A549 treated with CORT108297 at 1 μM for 4 hours (cell line): ENCODE measurements around the gene C12orf57. TPM values are rescaled to one million over a fixed set of nuclear protein-coding genes. Genes with fewer than 3 reads are reported as not detected.

ENCODE experiments used
- total RNA-seq: library from RNA; stranded (reverse); fragments of 200-300 nt; extraction: Qiagen RNA extraction; gene quantifications from 5 replicates; pipeline ENCODE4 v1.2.3, GENCODE V29; 2022

The C12orf57 gene, protein sequence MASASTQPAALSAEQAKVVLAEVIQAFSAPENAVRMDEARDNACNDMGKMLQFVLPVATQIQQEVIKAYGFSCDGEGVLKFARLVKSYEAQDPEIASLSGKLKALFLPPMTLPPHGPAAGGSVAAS
- total RNA-seq, result 264 to 326 TPM (median 313 TPM) in 5 replicates

DNA sequence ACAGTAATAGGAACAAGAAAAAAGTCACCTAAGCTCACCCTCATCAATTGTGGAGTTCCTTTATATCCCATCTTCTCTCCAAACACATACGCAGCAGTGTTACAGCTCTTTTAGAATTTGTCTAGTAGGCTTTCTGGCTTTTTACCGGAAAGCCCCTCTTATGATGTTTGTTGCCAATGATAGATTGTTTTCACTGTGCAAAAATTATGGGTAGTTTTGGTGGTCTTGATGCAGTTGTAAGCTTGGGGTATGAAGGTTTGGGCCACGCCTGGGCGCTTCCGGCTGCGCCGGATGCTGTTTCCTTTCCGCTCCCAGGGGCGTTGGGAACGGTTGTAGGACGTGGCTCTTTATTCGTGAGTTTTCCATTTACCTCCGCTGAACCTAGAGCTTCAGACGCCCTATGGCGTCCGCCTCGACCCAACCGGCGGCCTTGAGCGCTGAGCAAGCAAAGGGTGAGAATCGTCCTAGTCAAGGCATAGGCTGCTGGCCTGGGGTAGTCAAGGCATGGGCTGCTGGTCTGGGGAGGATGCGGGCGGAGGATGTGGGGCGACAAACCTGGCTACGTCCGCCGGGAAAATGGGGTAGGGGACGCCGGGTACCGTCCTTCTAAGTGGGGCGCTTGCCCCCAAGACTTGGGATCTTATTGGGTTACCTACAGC is at the start of gene C12orf57, which contains the start of gene RNU7-1:
Gene C12orf57, plus strand, starts transcription at position 301 of the 659 bp plus-strand sequence. Its CDS starts 100 bp downstream, at position 401.
Gene RNU7-1, plus strand, starts transcription at position 95 of the 659 bp plus-strand sequence.

DNA sequence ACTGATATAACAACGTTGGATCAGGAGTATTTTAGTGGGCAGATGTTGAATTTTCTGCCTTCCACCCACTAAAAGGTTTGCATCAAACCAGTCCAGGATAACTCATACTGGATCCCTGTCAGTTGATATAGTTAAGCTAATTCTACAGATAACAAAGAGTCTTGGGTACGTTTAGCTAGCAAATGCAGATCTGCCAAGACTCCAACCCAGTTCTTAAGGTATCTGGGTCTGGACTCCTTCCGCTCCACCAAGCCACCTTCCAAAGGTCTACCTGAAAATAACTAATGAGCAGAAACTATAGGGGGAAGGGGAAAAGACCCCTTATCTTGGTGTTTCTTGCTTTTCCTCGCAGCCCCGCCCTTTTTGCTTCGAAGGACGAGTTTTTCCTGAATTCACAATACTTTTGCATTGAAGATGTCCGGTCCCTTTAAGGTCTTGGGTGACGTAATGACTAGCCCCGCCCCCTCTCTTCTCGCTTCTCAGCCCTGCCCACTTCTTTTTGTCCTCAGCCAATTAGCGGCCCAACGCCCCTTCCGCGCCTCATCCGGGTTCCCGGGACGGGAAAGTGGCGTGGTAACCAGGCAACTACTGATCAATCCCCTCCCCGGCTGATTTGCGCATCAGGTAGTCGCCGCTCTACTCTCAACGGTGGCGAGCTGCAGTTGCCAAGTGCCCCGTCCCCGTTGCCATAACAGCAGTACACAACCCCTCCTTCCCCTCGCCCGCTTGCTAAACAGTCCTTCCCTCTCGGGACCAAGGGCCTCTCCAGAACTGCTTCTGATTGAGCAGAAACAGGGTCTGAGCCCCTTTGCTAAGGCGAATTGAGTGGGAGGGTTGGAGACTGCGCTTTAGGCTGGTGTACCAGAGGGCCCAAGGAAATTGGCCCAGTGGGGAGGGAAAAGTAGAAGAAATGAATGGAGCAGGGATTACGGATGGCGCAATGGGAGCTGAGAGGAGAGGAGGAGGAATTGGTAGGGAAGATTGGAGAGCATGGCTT is 39.2 kb upstream of the C12orf57 start, which contains the start of gene LRRC23:
Gene LRRC23, plus strand, starts transcription at position 543 of the 997 bp plus-strand sequence. CDS start 812 bp downstream, outside the sequence.

DNA sequence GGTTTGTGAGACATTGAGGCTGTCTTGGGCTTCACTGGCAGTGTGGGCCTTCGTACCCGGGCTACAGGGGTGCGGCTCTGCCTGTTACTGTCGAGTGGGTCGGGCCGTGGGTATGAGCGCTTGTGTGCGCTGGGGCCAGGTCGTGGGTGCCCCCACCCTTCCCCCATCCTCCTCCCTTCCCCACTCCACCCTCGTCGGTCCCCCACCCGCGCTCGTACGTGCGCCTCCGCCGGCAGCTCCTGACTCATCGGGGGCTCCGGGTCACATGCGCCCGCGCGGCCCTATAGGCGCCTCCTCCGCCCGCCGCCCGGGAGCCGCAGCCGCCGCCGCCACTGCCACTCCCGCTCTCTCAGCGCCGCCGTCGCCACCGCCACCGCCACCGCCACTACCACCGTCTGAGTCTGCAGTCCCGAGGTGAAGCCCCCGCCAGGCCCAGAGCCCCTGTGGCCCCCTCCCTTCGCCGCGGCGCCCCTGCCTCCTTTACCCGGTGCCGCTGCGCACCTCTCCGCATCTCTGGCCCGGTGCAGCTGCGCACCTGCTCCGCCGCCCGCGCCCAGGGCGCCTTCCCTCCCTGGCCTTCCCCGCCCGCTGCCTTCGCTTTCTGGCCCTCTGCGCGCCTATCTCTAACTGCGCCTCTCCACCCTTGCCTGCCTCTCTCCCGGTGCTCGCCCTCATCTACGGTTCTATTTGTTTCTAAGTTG is 29.4 kb upstream of the C12orf57 start, which contains the start of gene ENO2:
Gene ENO2, plus strand, starts transcription at position 335 of the 701 bp plus-strand sequence. CDS start 1,253 bp downstream, outside the sequence.

DNA sequence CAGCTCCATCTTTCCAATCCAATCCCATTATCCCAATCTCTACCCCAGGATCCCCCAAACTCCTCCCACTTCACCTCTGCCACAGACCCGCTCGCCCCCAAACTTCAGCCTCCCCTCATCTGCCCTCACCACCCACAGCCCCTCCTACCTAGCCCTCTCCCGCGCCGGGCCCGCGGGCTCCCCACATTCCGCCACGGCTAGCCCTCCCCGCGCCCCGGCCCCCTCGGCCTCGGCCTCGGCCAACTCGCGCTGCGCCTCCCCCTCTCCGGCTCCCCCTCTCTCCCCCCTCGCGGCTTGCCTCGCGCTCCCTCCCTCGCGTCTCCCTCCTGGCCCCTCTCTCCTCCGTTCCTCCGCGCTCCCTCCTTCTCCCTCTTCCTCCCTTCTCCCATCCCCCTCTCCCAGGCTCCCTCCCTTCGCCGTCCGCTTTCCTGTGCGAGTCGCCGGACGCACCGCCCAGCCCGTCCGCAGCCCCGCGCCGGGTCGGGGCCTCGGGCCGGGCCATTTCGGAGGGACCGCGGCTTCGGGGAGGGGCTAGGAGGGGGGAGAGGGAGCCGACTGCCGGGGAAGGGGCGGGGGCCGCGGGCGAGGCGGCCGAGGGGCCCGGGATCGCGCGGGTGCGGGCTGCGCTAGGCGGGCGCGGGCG is 16.3 kb upstream of the C12orf57 start, which contains the start of gene ATN1:
Gene ATN1, plus strand, starts transcription at position 581 of the 643 bp plus-strand sequence. CDS start 6,043 bp downstream, outside the sequence.

DNA sequence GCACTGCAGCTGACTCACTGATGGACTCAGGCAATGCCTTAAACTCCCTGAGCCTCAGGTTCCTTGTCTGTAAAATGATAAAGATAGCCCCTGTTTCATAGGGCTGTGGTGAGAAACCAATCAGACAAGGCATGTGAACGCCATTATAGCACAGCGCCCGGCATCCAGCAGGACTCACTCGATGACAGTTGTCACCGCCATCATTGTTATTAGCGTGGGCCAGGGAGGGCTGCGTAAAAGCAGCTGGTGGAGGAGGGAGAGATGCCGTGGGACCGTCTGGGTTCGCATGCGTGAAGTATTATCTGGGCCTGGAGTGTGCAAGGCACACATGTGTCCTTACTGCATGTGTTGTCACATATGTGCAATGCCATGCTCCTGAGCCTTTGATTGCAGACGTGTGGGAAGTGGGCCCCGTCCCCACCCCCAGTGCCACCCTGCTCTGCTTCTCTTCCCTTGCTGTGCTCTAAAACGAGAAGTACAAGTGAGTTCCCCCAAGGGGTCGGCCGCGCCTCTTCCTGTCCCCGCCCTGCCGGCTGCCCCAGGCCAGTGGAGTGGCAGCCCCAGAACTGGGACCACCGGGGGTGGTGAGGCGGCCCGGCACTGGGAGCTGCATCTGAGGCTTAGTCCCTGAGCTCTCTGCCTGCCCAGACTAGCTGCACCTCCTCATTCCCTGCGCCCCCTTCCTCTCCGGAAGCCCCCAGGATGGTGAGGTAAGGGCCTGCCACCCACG is 7.2 kb downstream of the C12orf57 start, which contains the start of gene PTPN6:
Gene PTPN6, plus strand, starts transcription at position 546 of the 730 bp plus-strand sequence. Its CDS starts 157 bp downstream, at position 703.

Other genes with a start within 250 kb of the C12orf57 start
- gene PIANP, start 243.2 kb upstream of the C12orf57 start, total RNA-seq, result 0.68 to 1.2 TPM (median 0.92 TPM) in 5 replicates
- gene COPS7A, start 220.0 kb upstream of the C12orf57 start, total RNA-seq, result 44.2 to 60.2 TPM (median 57.6 TPM) in 5 replicates
- 259 to 324 TPM (median 305 TPM) in 5 replicates for gene MLF2, start 190.9 kb upstream of the C12orf57 start, total RNA-seq
- 629 to 1,030 TPM (median 870 TPM) in 5 replicates for gene PTMS, start 177.7 kb upstream of the C12orf57 start, total RNA-seq
- gene LAG3, start 171.5 kb upstream of the C12orf57 start, total RNA-seq, result 0.65 to 2.0 TPM (median 1.3 TPM) in 5 replicates
- gene CD4, start 154.5 kb upstream of the C12orf57 start, total RNA-seq, result 0.03 TPM in 1 of 5 replicates, not detected in the others
- gene GPR162, start 122.2 kb upstream of the C12orf57 start, total RNA-seq, result 0.27 to 0.57 TPM (median 0.42 TPM) in 5 replicates
- gene P3H3, start 115.6 kb upstream of the C12orf57 start, total RNA-seq, result 21.7 to 32.2 TPM (median 30.7 TPM) in 5 replicates
- gene GNB3, start 103.1 kb upstream of the C12orf57 start, total RNA-seq, result 0.72 to 3.3 TPM (median 2.2 TPM) in 5 replicates
- gene CDCA3, start 92.7 kb upstream of the C12orf57 start, total RNA-seq, result 80.3 to 93.7 TPM (median 82.1 TPM) in 5 replicates
- 77.6 to 88.5 TPM (median 80.3 TPM) in 5 replicates for gene USP5, start 91.9 kb upstream of the C12orf57 start, total RNA-seq
- 1,409 to 1,690 TPM (median 1,628 TPM) in 5 replicates for gene TPI1, start 76.5 kb upstream of the C12orf57 start, total RNA-seq
- gene SPSB2, start 70.7 kb upstream of the C12orf57 start, total RNA-seq, result 17.4 to 28.9 TPM (median 28.5 TPM) in 5 replicates
- gene LRRC23, start 39.2 kb upstream of the C12orf57 start, total RNA-seq, result 16.5 to 20.4 TPM (median 16.8 TPM) in 5 replicates
- gene ENO2, start 29.4 kb upstream of the C12orf57 start, total RNA-seq, result 41.3 to 46.2 TPM (median 44.7 TPM) in 5 replicates
- gene ATN1, start 16.1 kb upstream of the C12orf57 start, total RNA-seq, result 51.6 to 79.2 TPM (median 76.7 TPM) in 5 replicates
- not detected in 5 replicates for gene RNU7-1, start 206 bp upstream of the C12orf57 start, total RNA-seq
- 9.3 to 14.3 TPM (median 12.6 TPM) in 5 replicates for gene PTPN6, start 7.3 kb downstream of the C12orf57 start, total RNA-seq
- gene PHB2, start 26.6 kb downstream of the C12orf57 start, total RNA-seq, result 293 to 340 TPM (median 337 TPM) in 5 replicates
- gene EMG1, start 26.9 kb downstream of the C12orf57 start, total RNA-seq, result 59.7 to 67.3 TPM (median 63.4 TPM) in 5 replicates
- gene LPCAT3, start 74.5 kb downstream of the C12orf57 start, total RNA-seq, result 27.0 to 31.7 TPM (median 28.9 TPM) in 5 replicates
- gene C1S, start 116.7 kb downstream of the C12orf57 start, total RNA-seq, result 38.3 to 57.7 TPM (median 41.9 TPM) in 5 replicates
- gene C1R, start 148.4 kb downstream of the C12orf57 start, total RNA-seq, result 24.9 to 42.1 TPM (median 27.9 TPM) in 5 replicates
- gene C1RL, start 165.2 kb downstream of the C12orf57 start, total RNA-seq, result 8.8 to 14.6 TPM (median 12.2 TPM) in 5 replicates
- not detected in 5 replicates for gene RBP5, start 184.9 kb downstream of the C12orf57 start, total RNA-seq
- 10.1 to 17.5 TPM (median 14.3 TPM) in 5 replicates for gene CLSTN3, start 186.3 kb downstream of the C12orf57 start, total RNA-seq
- 28.2 to 33.0 TPM (median 31.8 TPM) in 5 replicates for gene PEX5, start 245.7 kb downstream of the C12orf57 start, total RNA-seq